NCI-H1436 treated with DMSO at 0.1 percent for 48 hours (cell line): ENCODE results near the gene SDF2L1.
"Not testable (repeated sequence)": the region's sequence is repeated elsewhere in the genome, so short reads cannot be mapped to it uniquely, and the experiment has no call there.

Experiments used
- DNase-seq: peaks from one replicate; lab custom pipeline; 2025; lab: John Stamatoyannopoulos, UW

The SDF2L1 gene, protein sequence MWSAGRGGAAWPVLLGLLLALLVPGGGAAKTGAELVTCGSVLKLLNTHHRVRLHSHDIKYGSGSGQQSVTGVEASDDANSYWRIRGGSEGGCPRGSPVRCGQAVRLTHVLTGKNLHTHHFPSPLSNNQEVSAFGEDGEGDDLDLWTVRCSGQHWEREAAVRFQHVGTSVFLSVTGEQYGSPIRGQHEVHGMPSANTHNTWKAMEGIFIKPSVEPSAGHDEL

GRCh38 chr22:21641789-21642583 is at the start of gene SDF2L1:
TSS of gene SDF2L1 (plus strand) at chr22:21642302. CDS start at chr22:21642337, 35 bp downstream.
- peak; percentile 92 for DNase-seq

- no peak for DNase-seq
Observed at GRCh38 chr22:21592422-21592821, 49.7 kb upstream of the SDF2L1 start.

- DNase-seq: no peak
Observed at GRCh38 chr22:21593406-21594232, 48.5 kb upstream of the SDF2L1 start.

- DNase-seq: no peak
Observed at GRCh38 chr22:21594865-21595452, 47.1 kb upstream of the SDF2L1 start.

GRCh38 chr22:21596356-21597135 is 45.6 kb upstream of the SDF2L1 start:
- not testable (repeated sequence) for DNase-seq

DNA sequence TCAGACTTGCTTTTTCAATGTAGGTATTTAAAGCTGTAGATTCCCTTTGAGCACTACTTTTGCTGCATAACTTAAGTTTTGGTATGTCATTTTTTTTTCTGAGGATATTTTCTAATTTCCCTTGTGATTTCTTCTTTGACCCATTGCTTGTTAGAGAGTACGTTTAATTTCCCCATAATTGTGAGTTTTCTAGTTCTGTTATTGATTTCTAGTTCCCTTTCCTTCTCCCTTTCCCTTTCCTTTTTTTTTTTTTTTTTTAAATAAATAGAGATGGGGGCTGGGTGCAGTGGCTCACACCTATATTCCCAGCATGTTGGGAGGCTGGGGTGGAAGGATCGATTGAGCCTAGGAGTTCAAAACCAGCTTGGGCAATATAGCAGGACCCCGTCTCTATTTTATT is 43.8 kb upstream of the SDF2L1 start:
- no peak for DNase-seq

DNA sequence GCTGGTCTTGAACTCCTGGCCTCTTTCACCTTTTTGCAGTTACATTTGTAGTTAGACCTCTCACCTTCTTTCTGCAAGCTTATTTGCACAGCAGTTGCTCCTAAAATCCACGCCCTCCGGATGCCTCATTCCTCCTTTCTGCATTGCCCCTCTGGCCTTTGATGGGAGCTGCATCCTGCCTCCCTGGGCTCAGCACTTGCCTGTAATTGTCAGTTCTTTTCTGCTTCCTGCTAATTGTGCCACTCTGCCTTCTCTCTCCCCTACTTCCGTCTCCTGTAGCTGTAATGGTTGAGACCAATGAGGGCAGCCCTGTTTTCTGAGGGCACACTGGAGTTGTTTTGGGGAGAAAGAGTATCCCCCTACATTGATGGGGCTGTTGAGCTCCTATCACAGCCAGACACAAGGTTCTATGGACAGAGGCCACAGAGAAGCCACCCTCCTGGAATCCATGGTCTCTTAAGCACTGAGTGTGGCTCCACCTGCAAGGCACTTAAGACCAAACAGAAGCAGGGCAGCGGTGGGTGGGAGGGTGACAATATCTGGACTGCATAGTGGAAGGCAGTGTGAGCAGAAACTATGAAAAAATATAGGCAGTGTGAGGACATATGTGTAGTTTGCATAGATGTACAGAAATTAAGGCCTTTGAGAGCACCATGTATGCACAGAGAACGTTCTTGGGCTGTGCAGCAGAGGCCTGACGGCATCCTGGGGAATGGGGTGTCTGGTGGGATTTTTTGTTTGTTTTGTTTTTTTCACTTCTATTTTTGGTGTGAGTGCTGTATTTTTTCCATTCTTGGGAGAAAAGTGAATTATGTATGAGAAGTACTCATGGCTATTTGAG is 42.8 kb upstream of the SDF2L1 start:
- no peak for DNase-seq

DNA sequence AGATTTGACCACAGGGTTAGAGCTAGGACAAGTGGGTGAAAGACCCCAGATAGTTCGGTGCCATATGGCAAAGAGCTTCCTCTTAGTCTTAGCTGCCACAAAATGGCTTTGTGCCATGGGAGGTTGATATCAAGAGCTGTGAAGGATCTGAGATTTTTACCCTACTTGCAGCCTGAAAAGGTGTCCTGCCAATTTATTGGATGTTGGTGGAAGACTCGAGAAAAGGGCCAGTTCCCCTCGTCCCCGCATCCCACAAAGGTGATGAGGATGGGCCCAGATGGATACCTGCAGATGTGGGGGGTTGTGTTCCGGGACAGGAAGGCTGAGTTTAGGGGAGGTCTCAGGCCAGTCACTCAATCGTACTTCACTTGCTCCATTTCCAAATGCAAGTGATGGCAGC is 39.5 kb upstream of the SDF2L1 start:
- no peak for DNase-seq

- no peak for DNase-seq
Observed at GRCh38 chr22:21603973-21604372, 38.1 kb upstream of the SDF2L1 start.

DNA sequence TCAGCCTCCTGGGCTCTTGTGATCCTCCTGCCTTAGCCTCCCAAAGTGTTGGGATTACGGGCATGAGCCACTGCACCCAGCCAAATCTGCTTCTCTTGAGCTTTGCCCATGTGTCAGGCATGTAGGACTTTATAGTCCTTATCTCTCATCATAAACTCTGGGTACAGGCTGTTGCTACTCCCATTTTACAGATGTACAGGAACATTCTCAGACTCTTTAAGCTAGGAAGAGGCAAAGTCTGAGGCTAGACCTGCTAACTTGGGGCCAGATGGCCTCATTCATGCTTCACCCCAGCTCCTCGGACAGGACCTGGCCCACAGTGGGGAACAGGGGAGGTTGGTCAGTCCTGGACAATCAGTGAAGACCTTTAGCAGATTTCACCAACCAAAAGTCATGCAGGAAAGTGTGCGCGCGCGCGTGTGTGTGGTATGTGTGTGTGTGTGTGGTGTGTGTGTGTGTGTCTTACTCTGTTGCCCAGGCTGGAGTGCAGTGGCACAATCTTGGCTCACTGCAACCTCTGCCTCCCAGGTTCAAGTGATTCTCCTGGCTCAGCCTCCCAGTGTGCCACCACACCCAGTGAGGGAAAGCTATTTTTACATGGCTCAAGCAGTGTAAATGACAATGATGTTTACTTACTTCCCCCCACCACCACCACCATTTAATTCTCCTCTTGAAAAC is 36.1 kb upstream of the SDF2L1 start:
- DNase-seq: no peak

DNA sequence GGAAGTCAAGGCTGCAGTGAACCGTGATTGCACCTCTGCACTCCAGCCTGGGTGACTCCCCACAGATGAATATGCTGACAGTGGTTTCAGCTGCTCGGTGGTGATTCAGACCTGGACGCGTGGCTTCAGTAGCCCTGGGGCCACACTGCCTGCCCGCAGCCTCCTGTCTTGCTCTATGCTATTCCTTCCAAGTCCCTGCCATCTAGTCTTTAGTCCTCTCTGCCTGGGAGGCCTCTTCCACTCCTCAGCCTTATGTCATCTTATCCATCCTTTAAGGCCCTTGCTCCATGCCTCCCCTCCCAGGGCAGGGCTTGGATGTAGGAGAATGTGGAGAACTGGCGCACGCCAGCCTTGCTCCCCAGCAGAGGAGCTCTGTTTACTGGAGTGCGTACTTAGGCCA is 35.3 kb upstream of the SDF2L1 start:
- DNase-seq: no peak

GRCh38 chr22:21609556-21610157 is 32.4 kb upstream of the SDF2L1 start:
- DNase-seq: not testable (repeated sequence)

GRCh38 chr22:21611210-21611977 is 30.7 kb upstream of the SDF2L1 start:
- no peak for DNase-seq

DNA sequence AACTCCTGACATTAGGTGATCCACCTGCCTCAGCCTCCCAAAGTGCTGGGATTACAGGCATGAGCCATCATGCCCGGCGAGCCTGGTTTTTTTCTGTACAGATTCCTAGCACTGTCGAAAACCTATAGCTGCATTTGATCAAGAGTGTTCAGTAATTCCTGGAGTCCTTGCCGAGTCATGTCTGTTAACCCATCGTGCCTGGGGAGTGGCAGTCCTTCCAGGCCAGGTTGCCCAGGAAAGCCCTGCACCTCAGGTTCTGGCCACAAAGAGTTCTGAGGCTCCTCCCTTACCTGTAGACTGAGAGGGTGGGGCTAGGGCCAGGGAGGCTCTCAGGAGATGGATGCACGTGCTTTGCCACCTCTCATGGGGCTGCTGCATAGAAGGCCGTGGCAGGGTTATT is 29.2 kb upstream of the SDF2L1 start:
- no peak for DNase-seq

GRCh38 chr22:21613553-21614233 is 28.4 kb upstream of the SDF2L1 start:
- no peak for DNase-seq

GRCh38 chr22:21615731-21616130 is 26.4 kb upstream of the SDF2L1 start:
- DNase-seq: no peak

GRCh38 chr22:21617337-21617736 is 24.8 kb upstream of the SDF2L1 start:
- DNase-seq: not testable (repeated sequence)

- no peak for DNase-seq
Observed at GRCh38 chr22:21621025-21621424, 21.1 kb upstream of the SDF2L1 start.
